ENCODE results near the gene PAM.
"Not testable (repeated sequence)": the region's sequence is repeated elsewhere in the genome, so short reads cannot be mapped to it uniquely, and the experiment has no call there.

Gene PAM

DNA sequence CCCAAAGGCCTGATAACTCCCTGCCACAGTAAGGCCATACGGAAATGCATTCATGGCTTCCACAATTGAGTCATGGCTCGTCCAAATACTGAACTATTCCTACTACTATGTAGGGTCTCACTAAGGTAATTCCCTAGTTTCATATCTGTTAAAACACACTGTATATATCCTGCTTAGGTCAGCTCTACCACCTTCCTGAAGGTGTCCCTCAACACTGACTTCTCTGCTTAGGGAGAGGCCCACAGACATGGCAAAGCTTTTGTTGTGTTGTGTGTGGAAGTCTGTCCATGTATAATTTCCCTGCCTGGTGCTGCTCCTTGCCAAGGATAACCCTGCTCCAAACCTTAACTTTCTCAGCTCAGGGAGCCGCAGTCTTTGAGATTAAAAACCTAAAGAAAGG lies 304.4 kb downstream of the PAM start:
- TF ChIP-seq, protein P1, sequence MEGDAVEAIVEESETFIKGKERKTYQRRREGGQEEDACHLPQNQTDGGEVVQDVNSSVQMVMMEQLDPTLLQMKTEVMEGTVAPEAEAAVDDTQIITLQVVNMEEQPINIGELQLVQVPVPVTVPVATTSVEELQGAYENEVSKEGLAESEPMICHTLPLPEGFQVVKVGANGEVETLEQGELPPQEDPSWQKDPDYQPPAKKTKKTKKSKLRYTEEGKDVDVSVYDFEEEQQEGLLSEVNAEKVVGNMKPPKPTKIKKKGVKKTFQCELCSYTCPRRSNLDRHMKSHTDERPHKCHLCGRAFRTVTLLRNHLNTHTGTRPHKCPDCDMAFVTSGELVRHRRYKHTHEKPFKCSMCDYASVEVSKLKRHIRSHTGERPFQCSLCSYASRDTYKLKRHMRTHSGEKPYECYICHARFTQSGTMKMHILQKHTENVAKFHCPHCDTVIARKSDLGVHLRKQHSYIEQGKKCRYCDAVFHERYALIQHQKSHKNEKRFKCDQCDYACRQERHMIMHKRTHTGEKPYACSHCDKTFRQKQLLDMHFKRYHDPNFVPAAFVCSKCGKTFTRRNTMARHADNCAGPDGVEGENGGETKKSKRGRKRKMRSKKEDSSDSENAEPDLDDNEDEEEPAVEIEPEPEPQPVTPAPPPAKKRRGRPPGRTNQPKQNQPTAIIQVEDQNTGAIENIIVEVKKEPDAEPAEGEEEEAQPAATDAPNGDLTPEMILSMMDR (IDR thresholded peaks at IDR 0.05), result no peak
- TF ChIP-seq ZFX (IDR thresholded peaks at IDR 0.05; ENCODE audit: borderline replicate concordance), result no peak

DNA sequence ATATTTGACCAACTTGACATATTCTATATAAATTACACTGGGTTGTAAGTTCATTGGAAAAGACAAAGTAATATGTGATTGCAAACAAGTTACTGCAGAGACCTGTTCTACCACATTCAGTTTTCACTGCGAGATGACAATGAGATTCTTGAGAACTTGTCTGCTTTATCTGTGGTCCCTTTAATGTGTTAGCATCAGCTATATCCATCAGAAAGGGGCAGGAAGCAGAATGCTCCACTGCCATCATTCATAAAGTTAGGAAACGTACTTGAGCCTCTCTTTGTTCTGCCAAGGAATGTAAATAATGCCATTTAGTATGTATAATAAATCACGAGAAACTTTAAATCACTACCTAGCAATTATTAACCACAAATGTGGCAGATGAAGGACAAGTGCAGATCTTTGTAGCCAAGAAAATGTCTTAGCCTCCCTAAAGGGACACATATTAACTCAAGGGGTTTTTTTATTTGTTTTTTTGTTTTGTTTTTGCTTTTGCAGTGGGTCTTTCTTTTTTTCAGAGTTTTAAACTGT lies 305.4 kb downstream of the PAM start:
- no peak for TF ChIP-seq ZFX (IDR thresholded peaks at IDR 0.05; ENCODE audit: borderline replicate concordance)
- TF ChIP-seq, protein P1 (IDR thresholded peaks at IDR 0.05), result no peak
- H3K27ac ChIP-seq, result no peak overlapping the region

More for the DNA sequence above, 304.4 kb downstream of the PAM start:
- H3K27ac ChIP-seq, result no peak overlapping the region

DNA sequence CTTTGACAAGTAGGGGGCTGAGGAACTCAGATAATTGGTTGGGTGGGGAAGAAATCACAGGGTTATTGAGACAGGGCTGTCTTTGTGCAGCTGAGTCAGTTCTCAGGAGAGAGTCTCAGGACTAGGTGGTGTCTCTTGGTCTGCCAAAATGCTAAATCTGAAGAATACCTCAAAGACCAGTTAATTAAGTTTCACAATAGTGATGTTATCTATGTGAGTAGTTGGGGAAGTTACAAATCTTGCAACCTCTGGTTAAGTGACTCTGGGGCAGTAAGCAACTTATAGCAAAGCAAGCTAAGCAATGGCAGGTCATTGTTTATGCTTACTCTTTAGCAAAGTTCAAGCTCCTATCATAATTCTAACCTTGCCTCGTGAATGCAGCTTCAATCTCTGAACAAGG lies 311.2 kb downstream of the PAM start:
- no peak overlapping the region for H3K27ac ChIP-seq
- no peak for TF ChIP-seq ZFX (IDR thresholded peaks at IDR 0.05; ENCODE audit: borderline replicate concordance)
- TF ChIP-seq, protein P1 (IDR thresholded peaks at IDR 0.05), result no peak

GRCh38 chr5:103073500-103073899 lies 318.4 kb downstream of the PAM start:
- not testable (repeated sequence) for H3K27ac ChIP-seq

GRCh38 chr5:103075442-103075841 lies 320.3 kb downstream of the PAM start:
- no peak for TF ChIP-seq ZFX (IDR thresholded peaks at IDR 0.05; ENCODE audit: borderline replicate concordance)
- TF ChIP-seq, protein P1 (IDR thresholded peaks at IDR 0.05), result no peak
- H3K27ac ChIP-seq, result no peak overlapping the region

Data from 22Rv1 (cell line).